Kidney capillary endothelial cell (primary cell): ENCODE data around the gene CDH23.

Experiments
- DNase-seq: peaks from one replicate; pipeline ENCODE4 v3.0.0-alpha.2; 2018; ENCODE audit warnings: low spot score

The CDH23 gene

GRCh38 chr10:71440506-71441035, 43.9 kb downstream of the CDH23 start:
- DNase-seq = no peak

GRCh38 chr10:71442000-71442399, 45.3 kb downstream of the CDH23 start:
- DNase-seq = no peak

GRCh38 chr10:71442859-71443570, 46.3 kb downstream of the CDH23 start:
- DNase-seq = no peak

GRCh38 chr10:71443676-71444075, 47.0 kb downstream of the CDH23 start:
- DNase-seq = no peak

- no peak for DNase-seq
These were observed 47.7 kb downstream of the CDH23 start for GRCh38 chr10:71444284-71445054.

GRCh38 chr10:71447676-71448075, 51.0 kb downstream of the CDH23 start:
- DNase-seq = no peak

- no peak for DNase-seq
These were observed 51.4 kb downstream of the CDH23 start for GRCh38 chr10:71448146-71448545.

GRCh38 chr10:71449026-71449425, 52.3 kb downstream of the CDH23 start:
- no peak for DNase-seq

GRCh38 chr10:71451754-71452153, 55.0 kb downstream of the CDH23 start:
- DNase-seq = no peak

GRCh38 chr10:71453186-71453585, 56.5 kb downstream of the CDH23 start:
- no peak for DNase-seq

GRCh38 chr10:71454347-71454746, 57.6 kb downstream of the CDH23 start:
- DNase-seq = no peak

GRCh38 chr10:71455035-71455434, 58.3 kb downstream of the CDH23 start:
- DNase-seq = no peak

GRCh38 chr10:71456631-71457030, 59.9 kb downstream of the CDH23 start:
- DNase-seq = no peak

GRCh38 chr10:71457908-71458307, 61.2 kb downstream of the CDH23 start:
- no peak for DNase-seq

- DNase-seq = no peak
These were observed 61.7 kb downstream of the CDH23 start for GRCh38 chr10:71458387-71458786.

- DNase-seq = no peak
These were observed 62.8 kb downstream of the CDH23 start for GRCh38 chr10:71459513-71459912.

- DNase-seq = no peak
These were observed 63.9 kb downstream of the CDH23 start for GRCh38 chr10:71460615-71461014.

GRCh38 chr10:71461457-71461856, 64.7 kb downstream of the CDH23 start:
- no peak for DNase-seq

GRCh38 chr10:71462062-71462935, 65.6 kb downstream of the CDH23 start:
- DNase-seq = no peak

GRCh38 chr10:71463111-71463510, 66.4 kb downstream of the CDH23 start:
- DNase-seq = no peak

GRCh38 chr10:71465551-71466252, 69.0 kb downstream of the CDH23 start:
- DNase-seq = no peak

- no peak for DNase-seq
These were observed 69.6 kb downstream of the CDH23 start for GRCh38 chr10:71466330-71466729.
